Endodermal cell (in vitro differentiated cells): ENCODE measurements around the gene ANGEL1. TPM values are rescaled to one million over a fixed set of nuclear protein-coding genes. Genes with fewer than 3 reads are reported as not detected.

Experiments used
- DNase-seq: peaks from one replicate; pipeline ENCODE4 v3.0.0-alpha.2; 2017
- H3K27ac ChIP-seq: 2 replicates; pipeline ENCODE4 v1.5.1; 2013; ENCODE audit warnings: mild to moderate bottlenecking, low read depth, low read length, moderate library complexity
- H3K27me3 ChIP-seq: 2 replicates; pipeline ENCODE4 v1.6.1; 2013; ENCODE audit warnings: mild to moderate bottlenecking, low read length, moderate library complexity; ENCODE audit not compliant: insufficient read depth, control insufficient read depth, poor library complexity, severe bottlenecking
- H3K36me3 ChIP-seq: 2 replicates; pipeline ENCODE4 v1.7.0; 2013; ENCODE audit warnings: mild to moderate bottlenecking, low read length, moderate library complexity; ENCODE audit not compliant: control insufficient read depth, insufficient read depth
- H3K4me1 ChIP-seq: one replicate; pipeline ENCODE4 v1.7.0; 2013; ENCODE audit warnings: low read length; ENCODE audit not compliant: control insufficient read depth, insufficient read depth
- H3K4me3 ChIP-seq: 2 replicates; pipeline ENCODE4 v1.5.1; 2013; ENCODE audit warnings: mild to moderate bottlenecking, low read length, moderate library complexity
- H3K9ac ChIP-seq: 2 replicates; pipeline ENCODE4 v1.6.1; 2013; ENCODE audit warnings: mild to moderate bottlenecking, low read length, moderate library complexity; ENCODE audit not compliant: poor library complexity, severe bottlenecking; ENCODE audit errors: extremely low read depth
- H3K9me3 ChIP-seq: 2 replicates; pipeline ENCODE4 v1.6.1; 2013; ENCODE audit warnings: mild to moderate bottlenecking, low read length, moderate library complexity; ENCODE audit not compliant: control insufficient read depth
- H3K27ac Mint-ChIP-seq: 2 replicates; pipeline ENCODE4 v1.8.0; 2020; ENCODE audit warnings: mixed read lengths
- H3K27me3 Mint-ChIP-seq: 2 replicates; pipeline ENCODE4 v1.8.0; 2021; ENCODE audit warnings: mild to moderate bottlenecking, mixed read lengths; ENCODE audit not compliant: insufficient read depth
- H3K36me3 Mint-ChIP-seq: 2 replicates; pipeline ENCODE4 v1.8.0; 2020; ENCODE audit warnings: low read depth, mixed read lengths
- H3K4me1 Mint-ChIP-seq: 2 replicates; pipeline ENCODE4 v1.8.0; 2020; ENCODE audit warnings: mixed read lengths
- H3K4me3 Mint-ChIP-seq: 2 replicates; pipeline ENCODE4 v1.8.0; 2020; ENCODE audit warnings: mild to moderate bottlenecking, moderate library complexity, mixed read lengths
- H3K9me3 Mint-ChIP-seq: 2 replicates; pipeline ENCODE4 v1.8.0; 2020; ENCODE audit warnings: mild to moderate bottlenecking, mixed read lengths
- CTCF ChIP-seq: fragments of 200-600 bp; sonication (generic); conservative IDR thresholded peaks from 2 replicates; pipeline ENCODE4 v1.5.0; 2021; ENCODE audit warnings: antibody characterized with exemption, mild to moderate bottlenecking
- WGBS, 2 experiments: methylation state at CpG; one replicate each; pipeline versions ENCODE4 v1.1.5 to v1.1.7; 2013; ENCODE audit warnings: missing lambda C conversion rate in 2 of 2, mixed read lengths in 1 of 2; ENCODE audit not compliant: insufficient coverage in 1 of 2, insufficient read length in 1 of 2; 5-methylcytosine and 5-hydroxymethylcytosine counted together
- total RNA-seq, 2 donors: library from RNA; stranded (reverse); fragmentation: NEBNext Ultra II Directional in 1 of 2; extraction: Animal tissue kit (Norgen Biotek cat#: 25700) in 1 of 2; gene quantifications; 2 replicates in 1 of 2; 3 replicates in 1 of 2; pipeline ENCODE4 v1.2.1, GENCODE V29; 2021

The ANGEL1 gene
- total RNA-seq, 2 donors from 2014 or later, result 21.5 to 32.5 TPM

GRCh38 chr14:76775695-76776427 lies 36.8 kb downstream of the ANGEL1 start:
- Histone ChIP-seq H3K27ac (no peak overlapping the region), H3K27me3 (no peaks in the 10 kb centered on the region), H3K4me3 (no peak overlapping the region), H3K36me3 (no peaks in the 10 kb centered on the region), H3K9me3 (no peaks in the 10 kb centered on the region), H3K4me1 (peaks cover 6% of the 10 kb centered on the region), H3K9ac (no peak overlapping the region)
- H3K9me3 Mint-ChIP-seq, result no peaks in the 10 kb centered on the region
- no peak for TF ChIP-seq CTCF
- H3K36me3 Mint-ChIP-seq, result peaks cover 8% of the 10 kb centered on the region
- no peak overlapping the region for H3K27ac Mint-ChIP-seq
- no peak overlapping the region for H3K4me3 Mint-ChIP-seq
- no peaks in the 10 kb centered on the region for H3K27me3 Mint-ChIP-seq
- WGBS, 2 experiments, result 94 to 96% methylated on average over 37 to 54 of the region's 54 CpGs
- peak; percentile 44 for DNase-seq
- peaks cover 20% of the 10 kb centered on the region for H3K4me1 Mint-ChIP-seq

DNA sequence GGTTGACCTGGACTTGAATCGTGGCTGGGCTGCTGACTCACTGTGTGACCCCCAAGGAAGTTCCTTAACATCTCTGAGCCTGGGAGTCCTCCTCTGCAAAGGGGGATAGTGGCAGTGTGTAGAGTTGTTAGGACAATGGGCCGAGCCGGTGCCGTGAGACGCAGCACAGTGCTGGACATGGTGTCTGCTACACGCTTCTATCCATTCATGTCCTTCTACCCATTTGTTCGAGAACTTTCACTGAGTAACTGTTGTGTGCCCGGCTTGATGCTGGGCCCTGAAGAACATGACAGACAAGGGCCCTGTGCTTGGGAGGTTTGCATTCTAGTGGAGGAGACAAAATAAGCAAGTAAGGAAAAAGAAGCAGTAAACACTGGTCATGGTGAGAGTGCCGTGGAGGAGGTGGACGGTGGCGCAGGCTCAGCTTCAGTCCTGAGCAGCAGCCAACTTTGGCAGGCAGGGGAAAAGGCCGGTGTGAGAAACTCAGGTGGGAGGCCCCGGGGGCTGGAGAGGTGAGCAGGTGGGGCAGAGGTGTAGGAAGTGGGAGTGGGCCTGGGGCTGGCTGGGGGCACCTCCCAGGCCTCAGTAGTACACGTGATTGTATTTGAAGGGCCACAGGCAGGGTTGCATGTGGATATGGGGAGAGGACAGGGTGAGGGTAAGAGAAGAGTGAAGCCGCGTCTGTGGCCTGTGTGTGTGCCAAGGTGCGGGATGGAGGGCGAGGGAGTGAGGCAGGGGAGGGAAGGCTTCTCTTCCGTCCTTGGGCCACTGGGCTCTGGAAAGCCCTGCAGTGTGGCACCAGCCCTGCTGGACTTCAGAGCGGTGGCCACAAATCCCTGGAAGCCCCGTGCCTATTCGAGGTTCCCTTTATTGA lies 37.6 kb downstream of the ANGEL1 start:
- Histone ChIP-seq H3K4me3 (no peak overlapping the region), H3K27ac (no peak overlapping the region), H3K9me3 (no peaks in the 10 kb centered on the region), H3K27me3 (no peaks in the 10 kb centered on the region), H3K9ac (no peak overlapping the region), H3K4me1 (peaks cover 6% of the 10 kb centered on the region), H3K36me3 (no peaks in the 10 kb centered on the region)
- no peak for TF ChIP-seq CTCF
- no peak overlapping the region for H3K27ac Mint-ChIP-seq
- peaks cover 2% of the 10 kb centered on the region for H3K27me3 Mint-ChIP-seq
- no peak overlapping the region for H3K4me3 Mint-ChIP-seq
- 91 to 95% methylated on average over 12 to 22 of the region's 22 CpGs for WGBS, 2 experiments
- DNase-seq, result peak; percentile 50
- peaks cover 20% of the 10 kb centered on the region for H3K4me1 Mint-ChIP-seq
- no peaks in the 10 kb centered on the region for H3K9me3 Mint-ChIP-seq
- peaks cover under 1% of the 10 kb centered on the region for H3K36me3 Mint-ChIP-seq

DNA sequence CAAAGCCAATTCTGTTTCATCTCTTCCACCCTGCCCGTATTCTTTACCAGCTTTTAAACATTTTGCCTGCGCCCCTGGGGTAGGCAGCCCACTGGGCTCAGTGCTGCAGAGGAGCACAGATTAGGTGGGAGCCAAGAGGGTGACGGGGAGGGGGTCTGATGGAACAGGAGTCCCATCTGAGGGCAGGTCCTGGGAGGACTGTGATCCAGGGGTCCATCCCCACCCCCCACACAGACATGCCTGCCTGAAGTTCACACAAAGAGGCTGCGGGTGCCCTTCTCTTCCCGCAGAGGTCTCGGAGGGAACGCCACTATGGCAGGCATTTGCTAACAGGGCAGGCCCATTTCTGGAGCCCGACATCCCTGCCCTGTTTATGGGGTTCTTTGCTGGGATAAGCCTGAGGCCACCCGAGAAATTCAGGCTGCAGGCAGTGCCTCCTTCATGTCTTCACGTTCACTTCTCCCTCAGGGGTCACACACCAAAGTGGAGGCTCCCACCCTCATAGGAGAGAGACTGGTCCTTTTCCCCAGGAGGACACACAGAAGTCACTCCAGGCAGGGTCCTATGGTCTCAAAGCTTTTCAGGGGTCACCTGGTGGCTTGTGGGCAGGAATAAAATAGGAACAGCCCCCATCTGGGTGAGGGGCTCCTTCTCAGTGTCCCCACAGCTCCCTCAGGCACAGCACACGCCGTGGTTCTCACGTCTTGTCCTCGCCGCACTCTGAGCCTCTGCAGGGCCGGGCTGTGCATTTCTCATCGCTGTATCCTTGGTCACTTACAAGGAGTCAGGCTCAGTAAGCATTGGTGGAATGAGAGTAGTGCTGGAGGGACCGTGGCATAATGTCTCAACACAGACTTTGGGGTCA lies 38.5 kb downstream of the ANGEL1 start:
- peak; percentile 49 for DNase-seq
- no peak for TF ChIP-seq CTCF
- Mint-ChIP-seq H3K4me1 (peaks cover 20% of the 10 kb centered on the region), H3K27ac (no peak overlapping the region), H3K36me3 (no peaks in the 10 kb centered on the region), H3K9me3 (no peaks in the 10 kb centered on the region), H3K27me3 (peaks cover 2% of the 10 kb centered on the region), H3K4me3 (no peak overlapping the region)
- Histone ChIP-seq H3K27me3 (no peaks in the 10 kb centered on the region), H3K9ac (no peak overlapping the region), H3K9me3 (no peaks in the 10 kb centered on the region), H3K4me3 (no peak overlapping the region), H3K36me3 (no peaks in the 10 kb centered on the region), H3K4me1 (peaks cover 6% of the 10 kb centered on the region), H3K27ac (no peak overlapping the region)
- 92 to 100% methylated on average over 7 to 18 of the region's 18 CpGs for WGBS, 2 experiments
